OCI-LY7 (cell line): ENCODE results near the gene CCDC12. TPM values are rescaled to one million over a fixed set of nuclear protein-coding genes. Genes with fewer than 3 reads are reported as not detected.

Experiments
- BruUV-seq: library from RNA; stranded (reverse); fragments of 400-500 nt; replicated peaks from 2 replicates; lab custom pipeline; 2021; lab: Mats Ljungman, UMichigan
- CTCF ChIA-PET: fragments of 300-600 bp; sonication (Branson Sonifier 250); formaldehyde crosslinking; loops from one replicate; lab custom pipeline; 2022; ENCODE audit warnings: antibody characterized with exemption; ENCODE audit not compliant: unreplicated experiment; lab: Charles Lee
- POLR2A ChIA-PET: fragments of 300-600 bp; sonication (Branson Sonifier 250); formaldehyde crosslinking; loops from one replicate; lab custom pipeline; 2022; ENCODE audit warnings: antibody characterized with exemption; lab: Charles Lee
- DNase-seq: peaks from one replicate; pipeline ENCODE4 v3.0.0-alpha.2; 2015; ENCODE audit warnings: low spot score
- H2AFZ ChIP-seq: fragments of 200-600 bp; sonication (generic), shearing (Covaris generic); 2 replicates; pipeline ENCODE4 v1.6.1; 2014; ENCODE audit warnings: mild to moderate bottlenecking, antibody characterized with exemption, low read length, moderate library complexity
- H3K27ac ChIP-seq: fragments of 200-600 bp; sonication (generic); 2 replicates; pipeline ENCODE4 v1.5.1; 2014; ENCODE audit warnings: mixed run types, low read depth, mild to moderate bottlenecking, moderate library complexity, low read length, inconsistent platforms; ENCODE audit not compliant: poor library complexity, severe bottlenecking
- H3K36me3 ChIP-seq: fragments of 200-600 bp; sonication (generic); 2 replicates; pipeline ENCODE4 v1.6.1; 2014; ENCODE audit warnings: mild to moderate bottlenecking, antibody characterized with exemption, low read length, moderate library complexity, mixed read lengths; ENCODE audit not compliant: insufficient read depth
- H3K4me1 ChIP-seq: fragments of 200-600 bp; sonication (generic); 2 replicates; pipeline ENCODE4 v1.5.1; 2014; ENCODE audit warnings: mild to moderate bottlenecking, low read length; ENCODE audit not compliant: insufficient read depth, poor library complexity, severe bottlenecking
- H3K4me2 ChIP-seq: fragments of 200-600 bp; sonication (generic); 2 replicates; pipeline ENCODE4 v1.6.1; 2014; ENCODE audit warnings: mild to moderate bottlenecking, low read length
- H3K4me3 ChIP-seq: fragments of 200-600 bp; sonication (generic); 2 replicates; pipeline ENCODE4 v1.5.1; 2014; ENCODE audit warnings: mild to moderate bottlenecking, low read depth, low read length; ENCODE audit not compliant: poor library complexity, severe bottlenecking
- H3K79me2 ChIP-seq: fragments of 200-600 bp; sonication (generic); 2 replicates; pipeline ENCODE4 v1.6.1; 2016; ENCODE audit warnings: low read depth, mild to moderate bottlenecking, low read length, moderate library complexity, mixed read lengths; ENCODE audit not compliant: insufficient read depth
- H3K9me2 ChIP-seq: fragments of 200-600 bp; sonication (generic); 2 replicates; pipeline ENCODE4 v1.6.1; 2016; ENCODE audit warnings: mild to moderate bottlenecking, low read length, mixed read lengths; ENCODE audit not compliant: insufficient read depth
- H3K9me3 ChIP-seq: fragments of 200-600 bp; sonication (generic); 2 replicates; pipeline ENCODE4 v1.6.1; 2014; ENCODE audit warnings: mild to moderate bottlenecking, mixed run types, low read length, mixed read lengths
- H4K20me1 ChIP-seq: fragments of 200-600 bp; sonication (generic); 2 replicates; pipeline ENCODE4 v1.6.1; 2014; ENCODE audit warnings: mild to moderate bottlenecking, antibody characterized with exemption, low read length, moderate library complexity, mixed read lengths; ENCODE audit not compliant: insufficient read depth
- EZH2phosphoT487 ChIP-seq: fragments of 200-600 bp; sonication (generic); IDR thresholded peaks from 2 replicates; pipeline ENCODE4 v1.6.1; 2018; ENCODE audit warnings: low read depth, borderline replicate concordance, mild to moderate bottlenecking, mixed run types, antibody characterized with exemption, low read length, moderate library complexity, mixed read lengths
- intact Hi-C: fragments of 100-400 bp; cut with micrococcal nuclease; formaldehyde crosslinking; loops from one replicate; pipeline ENCODE4 v1.10.0; 2022; ENCODE audit not compliant: unreplicated experiment
- total RNA-seq, 2 experiments: library from RNA; depleted of rRNA in 1 of 2; stranded (reverse); fragments of >200 nt in 1 of 2; shearing (Covaris generic) in 1 of 2; gene quantifications; 2 replicates each; pipeline ENCODE4 v1.2.3, GENCODE V29; 2014 to 2022
- TF ChIP-seq, protein P1 (sequence below): fragments of 200-600 bp; sonication (generic); conservative IDR thresholded peaks from 2 replicates; pipeline ENCODE4 v1.5.1; 2014; ENCODE audit warnings: mild to moderate bottlenecking, antibody characterized with exemption, low read length, moderate library complexity, mixed read lengths

The CCDC12 gene
- total RNA-seq, 2 experiments from 2014 or later = 74.9 to 116 TPM

- no peaks in the 10 kb centered on the region for H3K9me3 ChIP-seq
- H3K9me2 ChIP-seq = no peaks in the 10 kb centered on the region
- peaks cover 4% of the 10 kb centered on the region; the same call in 1 of the 2 replicates for H4K20me1 ChIP-seq
- no peak overlapping the region for H2AFZ ChIP-seq
- H3K79me2 ChIP-seq = peaks cover 86% of the 10 kb centered on the region
- H3K4me3 ChIP-seq = peak overlapping the region; percentile 20
- H3K36me3 ChIP-seq = peaks cover 84% of the 10 kb centered on the region
- peak; percentile 68 for DNase-seq
- peak overlapping the region; percentile 82 for H3K4me2 ChIP-seq
- H3K4me1 ChIP-seq = peaks cover 83% of the 10 kb centered on the region
- POLR2A ChIA-PET = interaction anchor here (0.8 to 3.6 kb wide), 7 partner anchors 9 to 35 kb away, joined by 3 to 13 read pairs (median 3); no protein-coding TSS in a partner anchor
- CTCF ChIA-PET = interaction anchor here (1.2 to 2.4 kb wide), 2 partner anchors 10 to 21 kb away, joined by 3 to 9 read pairs; no protein-coding TSS in a partner anchor
- BruUV-seq = no TSS peak
- H3K27ac ChIP-seq = peak overlapping the region; percentile 100
- TF ChIP-seq, protein P1, sequence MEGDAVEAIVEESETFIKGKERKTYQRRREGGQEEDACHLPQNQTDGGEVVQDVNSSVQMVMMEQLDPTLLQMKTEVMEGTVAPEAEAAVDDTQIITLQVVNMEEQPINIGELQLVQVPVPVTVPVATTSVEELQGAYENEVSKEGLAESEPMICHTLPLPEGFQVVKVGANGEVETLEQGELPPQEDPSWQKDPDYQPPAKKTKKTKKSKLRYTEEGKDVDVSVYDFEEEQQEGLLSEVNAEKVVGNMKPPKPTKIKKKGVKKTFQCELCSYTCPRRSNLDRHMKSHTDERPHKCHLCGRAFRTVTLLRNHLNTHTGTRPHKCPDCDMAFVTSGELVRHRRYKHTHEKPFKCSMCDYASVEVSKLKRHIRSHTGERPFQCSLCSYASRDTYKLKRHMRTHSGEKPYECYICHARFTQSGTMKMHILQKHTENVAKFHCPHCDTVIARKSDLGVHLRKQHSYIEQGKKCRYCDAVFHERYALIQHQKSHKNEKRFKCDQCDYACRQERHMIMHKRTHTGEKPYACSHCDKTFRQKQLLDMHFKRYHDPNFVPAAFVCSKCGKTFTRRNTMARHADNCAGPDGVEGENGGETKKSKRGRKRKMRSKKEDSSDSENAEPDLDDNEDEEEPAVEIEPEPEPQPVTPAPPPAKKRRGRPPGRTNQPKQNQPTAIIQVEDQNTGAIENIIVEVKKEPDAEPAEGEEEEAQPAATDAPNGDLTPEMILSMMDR = peak; percentile 56
- no peak for TF ChIP-seq EZH2phosphoT487
- intact Hi-C loops = no loop called here
Observed at GRCh38 chr3:46932455-46933225, 43.9 kb downstream of the CCDC12 start.

DNA sequence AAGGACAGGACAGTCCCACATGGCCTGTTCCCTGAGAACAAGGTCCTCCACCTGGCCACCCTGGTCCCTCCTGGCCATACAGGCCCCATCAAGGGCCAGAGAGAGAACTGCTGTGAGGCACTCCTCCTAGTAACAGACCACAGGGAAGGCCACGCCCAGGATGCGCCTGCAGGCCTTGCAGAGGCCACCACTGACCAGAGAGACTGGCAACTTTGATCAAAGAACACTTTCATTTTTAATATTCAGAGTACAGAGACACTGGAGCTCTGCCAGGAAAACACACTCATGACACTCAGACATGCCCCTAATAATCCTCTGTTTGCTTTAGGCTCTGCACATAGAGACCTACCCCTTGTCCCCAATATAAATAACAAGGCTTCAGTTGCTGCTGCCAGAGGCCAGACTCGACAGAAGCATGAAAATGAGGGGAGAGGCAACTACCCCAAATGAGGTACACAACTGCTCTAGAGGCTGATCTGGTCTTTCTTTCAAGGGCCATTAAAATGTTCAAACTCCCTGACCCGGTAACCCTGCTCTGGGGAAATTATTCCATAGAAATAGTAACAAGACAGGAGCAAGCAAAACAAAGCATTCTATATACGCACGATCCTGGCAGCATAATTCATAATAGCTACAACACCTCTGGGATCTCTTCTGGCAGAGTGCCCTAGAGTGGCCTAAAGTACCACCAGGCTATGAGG, 44.8 kb downstream of the CCDC12 start:
- intact Hi-C loops = no loop called here

More for the DNA sequence above, 44.8 kb downstream of the CCDC12 start:
- ChIA-PET POLR2A (interaction anchor here (1.0 to 3.6 kb wide), 7 partner anchors 10 to 48 kb away, joined by 3 to 13 read pairs (median 6); partner anchors contain the start of gene CCDC12), CTCF (interaction anchor here (1.4 to 2.4 kb wide), 2 partner anchors 22 to 48 kb away, joined by 5 to 9 read pairs; partner anchors contain the start of gene NBEAL2)
- peak overlapping the region; percentile 30 for H3K4me3 ChIP-seq
- BruUV-seq = no TSS peak
- no peak for DNase-seq
- H3K4me2 ChIP-seq = peak overlapping the region; percentile 82
- H3K9me2 ChIP-seq = no peaks in the 10 kb centered on the region
- H3K27ac ChIP-seq = peak overlapping the region; percentile 100
- peaks cover 76% of the 10 kb centered on the region for H3K36me3 ChIP-seq
- peaks cover 4% of the 10 kb centered on the region; the same call in 1 of the 2 replicates for H4K20me1 ChIP-seq
- TF ChIP-seq EZH2phosphoT487 = no peak
- TF ChIP-seq, protein P1 = no peak
- H3K79me2 ChIP-seq = peaks cover 78% of the 10 kb centered on the region
- H2AFZ ChIP-seq = no peak overlapping the region
- peaks cover 87% of the 10 kb centered on the region for H3K4me1 ChIP-seq
- H3K9me3 ChIP-seq = no peaks in the 10 kb centered on the region
